Left ventricle myocardium inferior (tissue), 1 donor: Measurements from ENCODE around the gene ZMIZ1. TPM values are rescaled to one million over a fixed set of nuclear protein-coding genes. Genes with fewer than 3 reads are reported as not detected.

Experiments used
- DNase-seq: peaks from one replicate; pipeline ENCODE4 v3.0.0-alpha.2; 2020
- H3K27ac ChIP-seq: fragments of 200-600 bp; replicated peaks from 2 replicates; pipeline ENCODE4 v1.8.0; 2021
- H3K27me3 ChIP-seq: fragments of 200-600 bp; 2 replicates; pipeline ENCODE4 v1.8.0; 2021; ENCODE audit warnings: low read depth
- H3K36me3 ChIP-seq: fragments of 200-600 bp; 2 replicates; pipeline ENCODE4 v1.8.0; 2021
- H3K4me1 ChIP-seq: fragments of 200-600 bp; 2 replicates; pipeline ENCODE4 v1.8.0; 2021
- H3K4me3 ChIP-seq: fragments of 200-600 bp; 2 replicates; pipeline ENCODE4 v1.8.0; 2021; ENCODE audit warnings: mild to moderate bottlenecking, moderate library complexity
- H3K9me3 ChIP-seq: fragments of 200-600 bp; replicated peaks from 2 replicates; pipeline ENCODE4 v1.8.0; 2021
- CTCF ChIP-seq: fragments of 200-600 bp; IDR thresholded peaks from 2 replicates; pipeline ENCODE4 v1.8.0; 2021; ENCODE audit warnings: antibody characterized with exemption, mild to moderate bottlenecking, borderline replicate concordance
- intact Hi-C: fragments of 100-400 bp; cut with micrococcal nuclease; formaldehyde crosslinking; loops from one replicate; pipeline ENCODE4 v1.11.0; 2022
- total RNA-seq: library from RNA; stranded (reverse); fragmentation: NEBNext Ultra II Directional; extraction: Animal tissue kit (Norgen Biotek cat#: 25700); gene quantifications from one replicate; pipeline ENCODE4 v1.2.1, GENCODE V29; 2021
- donor health status: DM: no; HTN: yes; CAD: no; lungs with severe emphysema.

Gene ZMIZ1
- total RNA-seq, 1 donor from 2014 or later: 55.9 TPM

GRCh38 chr10:79312601-79313187, 243.9 kb downstream of the ZMIZ1 start:
- H3K4me3 ChIP-seq: no peak overlapping the region
- DNase-seq: no peak
- H3K27me3 ChIP-seq: no peaks in the 10 kb centered on the region
- no peak overlapping the region for H3K27ac ChIP-seq
- peaks cover 21% of the 10 kb centered on the region for H3K4me1 ChIP-seq
- intact Hi-C loops: no loop called here
- H3K36me3 ChIP-seq: peaks cover 74% of the 10 kb centered on the region
- H3K9me3 ChIP-seq: no peaks in the 10 kb centered on the region
- no peak for TF ChIP-seq CTCF

- H3K4me3 ChIP-seq: no peak overlapping the region
- DNase-seq: no peak
- H3K36me3 ChIP-seq: peaks cover 67% of the 10 kb centered on the region
- TF ChIP-seq CTCF: no peak
- intact Hi-C loops: no loop called here
- H3K9me3 ChIP-seq: no peaks in the 10 kb centered on the region
- no peak overlapping the region for H3K27ac ChIP-seq
- no peaks in the 10 kb centered on the region for H3K27me3 ChIP-seq
- H3K4me1 ChIP-seq: peaks cover 26% of the 10 kb centered on the region
Observed at GRCh38 chr10:79313320-79313719, 244.6 kb downstream of the ZMIZ1 start.

- no peak overlapping the region for H3K27ac ChIP-seq
- H3K27me3 ChIP-seq: no peaks in the 10 kb centered on the region
- no peaks in the 10 kb centered on the region for H3K9me3 ChIP-seq
- H3K4me1 ChIP-seq: peaks cover 26% of the 10 kb centered on the region
- DNase-seq: no peak
- peaks cover 61% of the 10 kb centered on the region for H3K36me3 ChIP-seq
- intact Hi-C loops: no loop called here
- no peak for TF ChIP-seq CTCF
- H3K4me3 ChIP-seq: no peak overlapping the region
Observed at GRCh38 chr10:79313911-79314439, 245.2 kb downstream of the ZMIZ1 start.

- no peak for DNase-seq
- no peak for TF ChIP-seq CTCF
- H3K4me3 ChIP-seq: no peak overlapping the region
- peaks cover 51% of the 10 kb centered on the region for H3K36me3 ChIP-seq
- peaks cover 3% of the 10 kb centered on the region for H3K9me3 ChIP-seq
- no peak overlapping the region for H3K27ac ChIP-seq
- H3K4me1 ChIP-seq: peaks cover 26% of the 10 kb centered on the region
- intact Hi-C loops: no loop called here
- no peaks in the 10 kb centered on the region for H3K27me3 ChIP-seq
Observed at GRCh38 chr10:79314761-79315601, 246.2 kb downstream of the ZMIZ1 start.

- Histone ChIP-seq H3K27me3 (no peaks in the 10 kb centered on the region), H3K36me3 (peaks cover 45% of the 10 kb centered on the region), H3K4me1 (peaks cover 26% of the 10 kb centered on the region), H3K9me3 (peaks cover 3% of the 10 kb centered on the region), H3K4me3 (no peak overlapping the region), H3K27ac (no peak overlapping the region)
- DNase-seq: no peak
- intact Hi-C loops: no loop called here
- no peak for TF ChIP-seq CTCF
Observed at GRCh38 chr10:79315602-79315920, 246.8 kb downstream of the ZMIZ1 start.
